Erythroblast (primary cell): ENCODE results near the gene MAPRE3.

Experiments used
- DNase-seq, 2 experiments: peaks; one replicate each; lab custom pipeline; 2025; lab: John Stamatoyannopoulos, UW
- GATA1 ChIP-seq: IDR thresholded peaks from 2 replicates; pipeline ENCODE4 v1.6.1; 2011; ENCODE audit warnings: low read depth, mild to moderate bottlenecking, control low read depth, low read length, moderate library complexity
- POLR2A ChIP-seq: IDR thresholded peaks from 2 replicates; pipeline ENCODE4 v1.6.1; 2011; ENCODE audit warnings: mild to moderate bottlenecking, low read length

Gene MAPRE3

GRCh38 chr2:26983746-26984145 lies 13.3 kb downstream of the MAPRE3 start:
- DNase-seq: no peak
- no peak for TF ChIP-seq GATA1
- no peak for TF ChIP-seq POLR2A

- no peak for TF ChIP-seq GATA1
- TF ChIP-seq POLR2A: no peak
- no peak for DNase-seq
These were observed 15.4 kb downstream of the MAPRE3 start for GRCh38 chr2:26985807-26986206.

DNA sequence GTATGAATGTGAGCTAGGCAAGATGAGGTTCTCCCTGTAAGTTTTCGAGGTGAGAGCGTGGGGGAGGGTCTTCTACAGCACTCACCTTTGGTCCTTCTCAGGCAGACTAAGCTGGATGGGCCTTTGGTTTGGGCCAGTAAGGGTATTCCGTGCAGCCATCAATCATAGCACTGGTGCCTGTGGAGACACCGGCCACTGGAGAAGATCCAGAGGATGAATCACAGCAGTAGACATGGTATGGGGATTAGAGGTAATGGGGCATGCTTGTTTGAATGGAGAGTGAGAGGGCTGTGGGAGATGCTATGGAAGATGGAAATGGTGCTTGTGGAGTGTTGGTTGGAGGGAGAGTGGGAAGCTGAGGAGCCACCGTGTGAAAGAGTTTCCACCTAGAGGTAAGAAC lies 16.1 kb downstream of the MAPRE3 start:
- DNase-seq: no peak
- TF ChIP-seq GATA1 (no peak), POLR2A (no peak)

- no peak for TF ChIP-seq POLR2A
- TF ChIP-seq GATA1: no peak
- no peak for DNase-seq
These were observed 17.8 kb downstream of the MAPRE3 start for GRCh38 chr2:26988058-26988860.

DNA sequence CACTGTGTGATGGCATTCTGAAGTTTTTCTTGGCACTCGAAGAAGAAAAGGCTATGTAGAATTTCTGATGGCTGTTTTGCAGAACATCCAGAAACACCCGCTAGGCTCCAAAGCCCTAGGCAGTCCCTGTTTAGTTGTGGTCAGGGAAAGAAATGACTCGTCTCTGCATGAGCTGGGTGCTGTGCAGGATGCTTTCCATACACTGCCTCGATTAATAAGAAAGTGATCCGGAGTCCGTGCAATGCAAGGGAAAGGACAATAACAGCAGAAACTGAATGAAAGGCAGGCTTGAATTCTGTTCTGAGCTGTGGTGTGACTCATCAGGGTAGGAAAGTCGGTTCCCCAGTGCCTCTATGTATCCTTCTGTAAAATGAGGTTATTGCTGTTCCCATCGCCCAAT lies 18.7 kb downstream of the MAPRE3 start:
- TF ChIP-seq GATA1 (no peak), POLR2A (no peak)

GRCh38 chr2:26991717-26992116 lies 21.3 kb downstream of the MAPRE3 start:
- no peak for DNase-seq
- no peak for TF ChIP-seq GATA1
- no peak for TF ChIP-seq POLR2A

More for the DNA sequence above, 18.7 kb downstream of the MAPRE3 start:
- no peak for DNase-seq

DNA sequence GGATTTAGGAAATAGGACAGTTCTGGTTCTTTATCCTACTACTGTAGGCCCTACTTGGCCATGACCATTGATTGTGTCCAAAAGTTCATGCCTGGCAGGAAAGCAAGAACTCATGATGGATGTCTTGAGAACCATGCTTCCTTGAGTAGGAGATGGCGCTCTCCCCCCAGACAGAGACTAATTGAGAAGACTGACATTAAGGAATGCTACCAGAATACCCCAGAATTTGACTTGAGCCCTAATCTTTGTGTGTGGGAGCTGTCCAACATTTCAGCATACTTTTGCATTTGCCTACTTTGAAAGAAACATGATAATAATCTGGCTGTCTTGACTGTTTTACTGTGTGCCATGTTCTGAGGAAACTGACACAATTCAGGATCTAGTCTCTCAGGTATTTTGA lies 23.3 kb downstream of the MAPRE3 start:
- DNase-seq: peak; percentile 49 to 50

DNA sequence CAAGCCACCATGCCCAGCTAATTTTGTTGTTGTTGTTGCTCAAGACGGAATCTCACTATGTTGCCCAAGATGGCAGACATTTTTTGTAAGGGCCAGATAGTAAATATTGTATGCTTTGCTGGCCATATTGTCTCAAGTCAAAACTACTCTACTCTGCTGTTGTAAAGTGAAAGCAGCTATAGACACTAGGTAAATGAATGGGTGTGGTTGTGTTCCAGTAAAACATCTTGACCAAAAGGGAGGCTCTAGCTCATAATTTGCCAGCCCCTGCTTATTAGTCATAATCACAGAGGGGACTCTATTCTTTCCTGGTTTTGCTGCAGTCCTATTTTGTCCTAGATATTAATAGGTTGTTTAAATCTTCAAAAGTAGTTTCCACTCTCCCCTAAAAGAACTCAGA lies 24.5 kb downstream of the MAPRE3 start:
- TF ChIP-seq POLR2A: no peak

More for the DNA sequence above, 23.3 kb downstream of the MAPRE3 start:
- no peak for TF ChIP-seq GATA1
- no peak for TF ChIP-seq POLR2A

DNA sequence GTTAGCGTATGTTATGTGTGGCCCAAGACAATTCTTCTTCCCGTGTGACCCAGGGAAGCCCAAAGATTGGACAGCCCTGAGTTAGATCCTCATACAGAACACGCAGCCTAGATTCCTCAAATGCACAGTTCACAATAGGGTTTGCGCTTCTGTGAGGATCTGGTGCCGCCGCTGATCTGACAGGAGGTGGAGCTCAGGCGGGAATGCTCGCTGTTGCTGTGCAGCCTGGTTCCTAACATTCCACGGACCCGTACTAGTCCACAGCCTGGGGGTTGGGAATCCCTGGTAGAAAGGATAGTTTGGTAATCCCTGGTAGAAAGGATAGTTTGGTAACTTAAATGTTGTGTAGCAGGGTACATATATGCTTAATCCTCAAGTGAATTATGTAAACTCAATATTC lies 27.0 kb downstream of the MAPRE3 start:
- TF ChIP-seq POLR2A (no peak), GATA1 (no peak)
- no peak for DNase-seq

More for the DNA sequence above, 24.5 kb downstream of the MAPRE3 start:
- no peak for DNase-seq

- DNase-seq: no peak
- TF ChIP-seq GATA1 (no peak), POLR2A (no peak)
These were observed 27.9 kb downstream of the MAPRE3 start for GRCh38 chr2:26998323-26998722.

DNA sequence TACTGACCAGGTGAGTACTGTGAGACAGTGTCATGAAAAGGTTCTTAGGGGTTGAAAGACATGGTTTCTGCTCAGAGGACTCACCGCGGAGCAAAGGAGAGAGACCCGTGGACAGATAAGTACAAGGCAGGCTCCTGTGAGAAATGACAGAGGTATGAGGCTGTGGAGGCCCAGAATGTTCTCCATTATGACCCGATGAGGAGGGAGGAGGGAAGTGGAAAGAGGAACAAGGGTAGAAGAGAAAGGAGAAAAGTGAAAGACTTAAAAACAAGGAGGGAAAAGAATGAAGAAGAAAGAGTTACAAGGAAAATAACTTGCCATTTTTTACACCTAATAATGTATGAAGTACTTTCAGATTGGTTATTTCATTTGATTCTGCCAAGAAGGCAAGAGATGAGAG lies 29.8 kb downstream of the MAPRE3 start:
- DNase-seq: no peak
- TF ChIP-seq GATA1: no peak
- no peak for TF ChIP-seq POLR2A

- TF ChIP-seq GATA1 (no peak), POLR2A (no peak)
These were observed 30.6 kb downstream of the MAPRE3 start for GRCh38 chr2:27000995-27001394.

DNA sequence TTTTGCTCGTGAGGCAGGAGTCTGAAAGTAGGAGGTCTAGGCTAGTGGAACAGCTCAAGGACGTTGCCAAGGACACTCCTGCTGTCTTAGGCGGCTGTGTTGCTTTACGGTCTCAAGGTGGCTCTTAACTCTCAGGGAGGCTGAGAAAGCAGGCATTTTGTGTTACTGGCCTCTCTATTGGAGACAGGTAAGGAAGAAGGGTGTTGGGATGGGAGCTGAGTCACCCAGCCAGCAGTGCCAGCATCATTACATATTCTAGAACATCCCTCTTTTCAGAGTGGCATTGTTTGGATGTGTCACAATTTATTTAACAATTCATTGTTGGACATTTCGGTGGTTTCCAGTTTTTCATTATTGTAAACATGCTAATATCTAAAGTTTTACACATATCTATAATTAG lies 31.5 kb downstream of the MAPRE3 start:
- DNase-seq: no peak
- TF ChIP-seq GATA1 (no peak), POLR2A (no peak)

More at GRCh38 chr2:27000995-27001394, 30.6 kb downstream of the MAPRE3 start:
- DNase-seq: no peak

DNA sequence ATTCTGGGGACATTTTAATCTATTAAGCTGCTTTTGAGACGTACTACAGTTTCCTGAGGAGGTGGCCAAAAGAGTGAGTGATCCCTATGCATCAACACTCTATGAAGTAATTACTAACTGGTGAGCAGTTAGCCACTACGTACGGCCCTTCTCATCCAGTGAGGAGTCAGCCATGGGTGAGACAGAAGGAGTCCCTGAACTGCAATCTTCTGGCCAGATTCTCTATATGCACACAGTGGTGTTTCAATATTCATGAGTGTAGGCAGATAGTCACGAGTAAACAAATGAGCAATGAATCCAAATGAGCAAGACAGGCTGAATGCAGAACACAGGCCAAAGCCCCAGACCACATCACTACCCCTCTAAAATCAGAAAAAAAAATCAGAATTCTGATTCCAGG lies 32.6 kb downstream of the MAPRE3 start:
- no peak for DNase-seq
- TF ChIP-seq GATA1 (no peak), POLR2A (no peak)

GRCh38 chr2:27003857-27004256 lies 33.4 kb downstream of the MAPRE3 start:
- no peak for TF ChIP-seq POLR2A
- no peak for TF ChIP-seq GATA1
- DNase-seq: no peak
